ENCODE measurements around the gene CCDC149. TPM values are rescaled to one million over a fixed set of nuclear protein-coding genes. Genes with fewer than 3 reads are reported as not detected.

Gene CCDC149
- total and polyA plus RNA-seq, 11 donors = 5.8 to 14.7 (median 9.9) TPM

DNA sequence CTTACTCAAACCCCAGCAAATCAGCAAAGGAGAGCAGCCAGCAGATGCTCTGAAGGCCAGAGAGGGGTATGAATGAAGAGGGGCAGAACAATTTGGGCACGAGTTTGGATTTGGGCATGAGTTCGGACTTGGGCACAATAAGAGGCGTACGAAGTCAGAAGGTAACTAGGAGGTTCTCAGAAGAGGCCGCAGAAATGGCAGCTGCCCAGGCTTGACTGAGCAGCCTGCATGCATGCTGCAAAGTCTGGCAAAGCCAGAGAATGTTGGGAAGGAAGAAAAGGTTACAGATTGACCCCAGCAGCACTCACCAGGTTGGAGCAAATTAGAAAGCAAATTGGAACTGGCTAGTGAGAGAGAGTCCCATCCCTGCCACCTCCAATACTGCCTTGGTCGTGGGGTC is 15.2 kb downstream of the CCDC149 start:
- DNase-seq (no peak), ATAC-seq (no peak)
- peaks cover 0 to 20% (median 5%) of the 10 kb centered on the region in 9 donors for H3K36me3 ChIP-seq
- intact Hi-C loops (cut with DNase I) = no loop called here
- H3K4me1 ChIP-seq = no peaks in the 10 kb centered on the region
- no peaks in the 10 kb centered on the region for H3K9me3 ChIP-seq
- WGBS, 4 donors = 92 to 94% (median 93%) methylated on average over 6 of the region's 6 CpGs
- H3K27ac ChIP-seq = no peak overlapping the region
- no peaks in the 10 kb centered on the region for H3K27me3 ChIP-seq
- TF ChIP-seq, protein P1, sequence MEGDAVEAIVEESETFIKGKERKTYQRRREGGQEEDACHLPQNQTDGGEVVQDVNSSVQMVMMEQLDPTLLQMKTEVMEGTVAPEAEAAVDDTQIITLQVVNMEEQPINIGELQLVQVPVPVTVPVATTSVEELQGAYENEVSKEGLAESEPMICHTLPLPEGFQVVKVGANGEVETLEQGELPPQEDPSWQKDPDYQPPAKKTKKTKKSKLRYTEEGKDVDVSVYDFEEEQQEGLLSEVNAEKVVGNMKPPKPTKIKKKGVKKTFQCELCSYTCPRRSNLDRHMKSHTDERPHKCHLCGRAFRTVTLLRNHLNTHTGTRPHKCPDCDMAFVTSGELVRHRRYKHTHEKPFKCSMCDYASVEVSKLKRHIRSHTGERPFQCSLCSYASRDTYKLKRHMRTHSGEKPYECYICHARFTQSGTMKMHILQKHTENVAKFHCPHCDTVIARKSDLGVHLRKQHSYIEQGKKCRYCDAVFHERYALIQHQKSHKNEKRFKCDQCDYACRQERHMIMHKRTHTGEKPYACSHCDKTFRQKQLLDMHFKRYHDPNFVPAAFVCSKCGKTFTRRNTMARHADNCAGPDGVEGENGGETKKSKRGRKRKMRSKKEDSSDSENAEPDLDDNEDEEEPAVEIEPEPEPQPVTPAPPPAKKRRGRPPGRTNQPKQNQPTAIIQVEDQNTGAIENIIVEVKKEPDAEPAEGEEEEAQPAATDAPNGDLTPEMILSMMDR (IDR thresholded peaks at IDR 0.05) = no peak
- TF ChIP-seq POLR2A (IDR thresholded peaks at IDR 0.05) = no peak
- H3K4me3 ChIP-seq = no peak overlapping the region

DNA sequence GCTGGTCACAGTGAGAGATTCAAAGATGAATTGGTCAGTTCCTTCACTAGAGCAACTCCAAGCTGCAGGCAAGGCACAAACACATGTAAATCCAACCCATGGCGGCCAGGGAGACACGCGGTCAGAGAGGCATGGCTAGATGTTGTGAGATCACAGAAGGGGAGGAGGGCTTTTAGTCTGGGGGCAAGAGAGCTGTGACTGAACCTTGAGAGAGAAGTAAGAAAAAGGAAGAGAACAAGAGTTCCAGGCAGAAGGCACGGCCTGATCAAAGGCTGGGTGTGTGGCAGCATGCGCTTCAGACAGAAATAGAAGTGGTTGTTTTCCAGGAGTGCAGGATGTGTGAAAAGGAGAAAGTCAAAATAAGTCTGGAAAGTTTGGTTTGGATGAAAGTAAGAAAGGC is 15.9 kb downstream of the CCDC149 start:
- 85 to 92% (median 88%) methylated on average over 5 of the region's 5 CpGs for WGBS, 4 donors
- Histone ChIP-seq H3K27me3 (no peaks in the 10 kb centered on the region), H3K27ac (no peak overlapping the region), H3K36me3 (peaks cover 0 to 23% (median 5%) of the 10 kb centered on the region in 9 donors), H3K9me3 (no peaks in the 10 kb centered on the region), H3K4me3 (no peak overlapping the region), H3K4me1 (no peaks in the 10 kb centered on the region)
- no peak for ATAC-seq
- TF ChIP-seq, protein P1 (IDR thresholded peaks at IDR 0.05) = no peak
- TF ChIP-seq POLR2A (IDR thresholded peaks at IDR 0.05) = no peak
- intact Hi-C loops (cut with DNase I) = no loop called here
- no peak for DNase-seq

DNA sequence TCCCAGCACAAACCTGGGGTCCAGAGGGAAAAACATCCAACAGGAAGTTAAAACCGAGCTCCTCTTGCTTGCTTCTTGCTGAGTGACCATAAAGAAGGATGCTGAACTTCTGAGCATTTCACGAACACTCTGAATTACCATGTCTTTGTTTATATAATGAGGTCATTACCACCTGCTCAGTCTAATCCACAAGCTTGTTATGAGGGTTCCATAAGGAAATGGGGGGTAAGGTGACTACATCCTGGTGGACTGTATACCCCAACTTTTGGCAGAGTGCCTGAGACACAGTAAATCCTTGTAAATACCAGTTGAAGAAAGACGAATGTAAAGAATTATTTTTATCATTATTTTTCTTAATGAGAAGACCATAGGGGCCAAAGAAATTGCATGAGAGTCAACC is 16.8 kb downstream of the CCDC149 start:
- no peaks in the 10 kb centered on the region for H3K27me3 ChIP-seq
- intact Hi-C loops (cut with DNase I) = no loop called here
- no peak for DNase-seq
- no peak overlapping the region for H3K4me3 ChIP-seq
- 67 to 78% (median 69%) methylated on average over 3 of the region's 3 CpGs for WGBS, 4 donors
- no peaks in the 10 kb centered on the region for H3K9me3 ChIP-seq
- no peaks in the 10 kb centered on the region for H3K4me1 ChIP-seq
- H3K36me3 ChIP-seq = peaks cover 0 to 24% (median 9%) of the 10 kb centered on the region in 9 donors
- H3K27ac ChIP-seq = no peak overlapping the region
- TF ChIP-seq, protein P1 (IDR thresholded peaks at IDR 0.05) = no peak
- no peak for TF ChIP-seq POLR2A (IDR thresholded peaks at IDR 0.05)
- no peak for ATAC-seq

DNA sequence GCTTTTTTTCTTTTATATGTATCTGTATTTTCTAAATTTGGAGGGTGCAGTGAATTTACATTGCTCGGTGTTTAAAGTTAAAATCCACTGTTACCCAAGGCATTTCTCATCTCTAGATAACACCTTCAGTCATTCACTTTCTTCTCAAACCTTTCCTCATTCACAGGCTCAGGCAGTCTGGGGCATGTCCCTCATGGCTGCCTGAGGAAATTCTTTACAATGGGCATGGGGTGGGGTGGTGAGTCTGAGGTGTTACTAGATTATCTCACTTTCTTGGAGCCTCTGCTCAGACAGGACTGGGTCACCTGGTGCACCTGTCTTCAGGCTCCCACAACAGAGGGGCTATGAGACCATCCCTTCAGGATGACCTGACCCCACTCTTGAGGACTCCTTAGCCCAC is 17.4 kb downstream of the CCDC149 start:
- intact Hi-C loops (cut with DNase I) = no loop called here
- Histone ChIP-seq H3K9me3 (no peaks in the 10 kb centered on the region), H3K27me3 (no peaks in the 10 kb centered on the region), H3K4me3 (no peak overlapping the region), H3K27ac (no peak overlapping the region), H3K36me3 (peaks cover 0 to 27% (median 9%) of the 10 kb centered on the region in 9 donors), H3K4me1 (no peaks in the 10 kb centered on the region)
- no peak for TF ChIP-seq POLR2A (IDR thresholded peaks at IDR 0.05)
- TF ChIP-seq, protein P1 (IDR thresholded peaks at IDR 0.05) = no peak
- WGBS, 4 donors = 94 to 98% (median 98%) methylated on average over 1 of the region's 1 CpG
- no peak for ATAC-seq
- no peak for DNase-seq

All from heart left ventricle (tissue), 16 donors.